Measurements from ENCODE around the gene RPL27A.

RPL27A gene

GRCh38 chr11:8723711-8724110, 41.1 kb downstream of the RPL27A start:
- no peak for DNase-seq

GRCh38 chr11:8724682-8725081, 42.1 kb downstream of the RPL27A start:
- no peak for DNase-seq

DNA sequence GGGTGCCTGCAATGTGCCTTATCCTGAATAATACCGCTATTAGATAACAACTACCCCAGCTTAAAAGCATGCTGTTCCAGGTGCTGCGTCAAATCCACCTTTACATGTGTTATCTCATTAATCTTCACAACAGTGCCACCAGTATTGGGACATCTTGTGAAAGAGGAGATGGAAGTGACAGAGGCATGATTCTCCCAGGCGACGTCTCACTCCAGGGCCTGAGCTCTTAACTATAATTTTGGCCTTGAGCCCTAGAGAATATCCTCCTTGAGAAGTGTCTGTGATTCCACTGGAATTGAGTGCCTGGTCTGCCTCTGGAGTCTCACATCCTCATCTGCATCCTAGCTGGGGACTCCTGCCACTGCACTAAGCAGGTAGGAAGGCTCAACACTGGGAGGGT, 43.8 kb downstream of the RPL27A start:
- no peak for DNase-seq

DNA sequence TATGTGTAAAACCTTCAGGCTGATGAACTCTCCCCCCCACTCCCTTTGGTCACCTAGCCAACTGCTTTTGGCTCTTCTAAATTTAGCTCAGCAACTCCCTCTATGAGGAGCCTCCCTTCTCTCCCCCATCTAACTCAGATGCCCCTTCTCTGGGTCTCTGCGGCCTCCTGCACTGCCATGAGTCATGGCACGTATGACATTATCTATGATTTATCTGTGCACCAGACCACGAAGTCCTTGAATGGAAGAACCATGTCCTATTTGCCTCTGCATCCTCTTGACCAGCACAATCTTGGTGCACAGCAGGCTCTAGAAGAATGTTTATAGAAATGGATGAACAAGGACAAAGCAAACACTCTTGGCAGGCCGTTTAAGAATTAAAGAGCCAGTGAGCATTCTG, 46.0 kb downstream of the RPL27A start:
- no peak for DNase-seq

- no peak for DNase-seq
Observed at GRCh38 chr11:8729067-8729466, 46.5 kb downstream of the RPL27A start.

DNA sequence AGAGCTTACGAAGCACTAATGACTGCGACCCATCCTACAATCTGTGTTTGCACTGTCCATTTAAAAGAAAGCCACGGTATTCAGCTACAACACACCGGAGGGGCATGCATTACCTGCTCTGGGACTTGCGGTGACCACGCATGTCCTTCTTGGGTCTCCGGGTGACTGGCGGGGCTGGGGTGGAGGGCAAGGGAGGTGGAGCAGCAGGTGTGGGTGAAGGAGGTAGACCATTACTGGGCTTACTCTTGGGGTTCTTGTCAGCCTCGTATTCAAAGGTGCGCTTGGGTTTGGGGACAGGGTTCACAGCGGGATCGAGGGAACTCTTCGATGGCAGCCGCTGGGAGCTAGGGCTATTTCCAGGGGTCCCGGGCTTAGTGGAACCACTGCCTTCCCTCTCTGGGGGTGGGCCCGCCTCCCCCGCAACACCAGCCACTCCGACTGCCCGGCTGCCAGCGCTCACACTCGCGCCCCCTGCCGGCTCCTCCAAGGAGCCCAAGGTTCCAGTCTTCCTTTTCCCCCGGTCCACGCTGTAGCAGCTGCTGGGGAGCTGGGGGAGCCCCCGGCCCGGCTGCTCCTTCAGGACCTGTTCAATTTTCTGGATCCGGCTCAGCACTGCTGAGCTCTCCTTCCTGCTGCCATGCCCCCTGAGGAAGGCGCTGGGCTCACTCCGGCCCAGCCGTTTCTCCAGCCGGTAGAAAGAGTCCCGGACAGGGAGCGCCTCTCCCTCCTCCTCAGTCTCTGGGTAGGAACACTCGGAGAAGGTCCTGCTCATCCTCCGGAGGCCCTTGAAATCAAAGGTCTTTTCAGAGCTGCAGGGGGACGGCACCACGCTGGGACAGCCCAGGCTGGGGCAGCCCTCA, 47.5 kb downstream of the RPL27A start:
- no peak for DNase-seq

- no peak for DNase-seq
Observed at GRCh38 chr11:8730697-8731020, 48.1 kb downstream of the RPL27A start.

DNA sequence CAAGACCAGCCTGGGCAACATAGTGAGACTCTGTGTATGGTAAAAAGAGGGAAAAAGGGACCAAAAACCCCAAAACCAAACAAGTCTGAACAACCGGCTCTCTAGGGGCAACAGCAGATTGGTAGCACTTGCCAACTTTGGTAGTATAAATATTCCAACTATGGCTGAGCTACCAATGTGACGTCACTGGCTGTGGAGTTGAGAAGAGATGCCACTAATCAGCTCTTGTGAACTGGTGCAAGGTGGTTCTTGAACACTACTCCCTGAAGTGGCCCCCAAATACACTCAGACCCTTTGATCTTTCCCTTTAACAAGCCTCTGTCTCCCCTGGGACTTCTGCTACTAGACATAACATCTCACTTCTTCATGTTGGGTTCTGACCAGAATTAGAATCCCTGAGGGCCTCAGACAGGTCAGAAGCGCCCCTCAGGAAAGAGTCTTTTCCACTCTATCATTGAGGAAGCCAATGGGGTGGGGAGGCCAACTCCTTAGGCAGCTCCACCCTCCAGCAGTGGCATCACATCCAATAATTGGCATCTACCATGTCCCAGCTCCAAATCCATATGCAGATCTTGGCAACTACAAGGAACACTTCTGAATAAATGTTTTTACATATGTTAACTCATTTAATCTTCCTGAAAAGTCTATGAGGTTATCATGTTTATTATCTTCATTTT, 49.2 kb downstream of the RPL27A start:
- DNase-seq, result no peak

- no peak for DNase-seq
Observed at GRCh38 chr11:8732324-8732670, 49.7 kb downstream of the RPL27A start.

GRCh38 chr11:8732748-8733241, 50.2 kb downstream of the RPL27A start:
- no peak for DNase-seq

DNA sequence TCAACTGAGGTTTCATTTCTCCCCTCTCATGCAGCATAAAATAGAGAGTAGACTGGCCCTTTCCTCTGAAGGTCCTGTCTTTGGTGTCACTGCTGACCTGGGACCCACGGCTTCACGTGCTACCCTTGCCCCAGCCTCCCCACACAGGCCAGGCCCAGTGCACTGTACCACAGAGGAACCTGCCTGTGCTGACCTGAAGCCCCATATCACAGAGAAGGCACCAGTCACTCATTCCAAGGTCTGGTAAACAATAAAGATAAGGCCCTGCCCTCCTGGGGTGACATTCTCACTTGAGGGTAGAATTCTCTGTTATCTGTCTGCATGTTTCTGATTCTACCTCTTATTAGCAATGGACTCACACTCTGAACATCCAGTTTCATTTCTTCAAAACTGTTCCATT, 51.3 kb downstream of the RPL27A start:
- DNase-seq, result no peak

DNA sequence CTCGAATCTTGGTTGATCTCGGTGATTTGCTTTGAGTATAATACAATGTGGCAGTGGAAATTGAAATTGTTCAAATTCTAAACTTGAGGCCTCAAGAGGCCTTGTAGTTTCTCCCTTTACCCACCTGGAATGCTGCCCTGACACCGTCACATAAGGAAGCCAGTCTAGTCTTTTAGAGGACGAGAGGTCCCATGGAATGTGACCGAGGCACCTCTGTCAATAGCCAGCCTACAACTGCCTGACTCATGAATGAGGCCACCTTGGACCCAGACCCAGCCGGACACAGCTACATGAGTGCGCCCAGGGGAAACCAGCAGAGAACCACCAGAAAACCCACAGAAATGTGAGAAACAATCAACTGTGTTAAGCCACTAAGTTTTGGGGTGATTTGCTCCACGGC, 52.5 kb downstream of the RPL27A start:
- DNase-seq, result no peak

- DNase-seq, result no peak
Observed at GRCh38 chr11:8739309-8739793, 56.8 kb downstream of the RPL27A start.

All from cortex of kidney (tissue), 1 donor.